SIG-M5 treated with dmso at 0.1 percent for 504 hours (cell line): Measurements from ENCODE around the gene DPP6.

ENCODE experiments used
- DNase-seq: peaks from one replicate; lab custom pipeline; 2025; ENCODE audit not compliant: unreplicated experiment; lab: John Stamatoyannopoulos, UW

DPP6 gene

GRCh38 chr7:154783281-154783909, 731.2 kb downstream of the DPP6 start:
- no peak for DNase-seq

- no peak for DNase-seq
These were observed 733.7 kb downstream of the DPP6 start for GRCh38 chr7:154785898-154786297.

- peak; percentile 1 for DNase-seq
These were observed 737.2 kb downstream of the DPP6 start for GRCh38 chr7:154789404-154789803.

GRCh38 chr7:154791611-154792010, 739.4 kb downstream of the DPP6 start:
- no peak for DNase-seq

- DNase-seq, result no peak
These were observed 740.3 kb downstream of the DPP6 start for GRCh38 chr7:154792436-154793055.

- DNase-seq, result no peak
These were observed 742.1 kb downstream of the DPP6 start for GRCh38 chr7:154794147-154794780.

GRCh38 chr7:154795014-154795413, 742.8 kb downstream of the DPP6 start:
- no peak for DNase-seq

GRCh38 chr7:154795437-154795836, 743.2 kb downstream of the DPP6 start:
- DNase-seq, result no peak

GRCh38 chr7:154804449-154804848, 752.3 kb downstream of the DPP6 start:
- DNase-seq, result no peak

GRCh38 chr7:154812027-154812426, 759.8 kb downstream of the DPP6 start:
- no peak for DNase-seq

- DNase-seq, result no peak
These were observed 765.2 kb downstream of the DPP6 start for GRCh38 chr7:154817224-154817896.

GRCh38 chr7:154827007-154827406, 774.8 kb downstream of the DPP6 start:
- DNase-seq, result no peak

GRCh38 chr7:154832557-154833138, 780.5 kb downstream of the DPP6 start:
- peak; percentile 36 for DNase-seq

GRCh38 chr7:154836021-154836448, 783.8 kb downstream of the DPP6 start:
- no peak for DNase-seq

- DNase-seq, result no peak
These were observed 784.9 kb downstream of the DPP6 start for GRCh38 chr7:154837087-154837486.

- no peak for DNase-seq
These were observed 785.4 kb downstream of the DPP6 start for GRCh38 chr7:154837622-154838021.

GRCh38 chr7:154840086-154840485, 787.9 kb downstream of the DPP6 start:
- DNase-seq, result no peak

- DNase-seq, result no peak
These were observed 789.6 kb downstream of the DPP6 start for GRCh38 chr7:154841731-154842331.

GRCh38 chr7:154842591-154842990, 790.4 kb downstream of the DPP6 start:
- no peak for DNase-seq

- no peak for DNase-seq
These were observed 791.6 kb downstream of the DPP6 start for GRCh38 chr7:154843670-154844237.

GRCh38 chr7:154844499-154844898, 792.3 kb downstream of the DPP6 start:
- DNase-seq, result no peak
